ENCODE results near the gene MEX3D. TPM values are rescaled to one million over a fixed set of nuclear protein-coding genes. Genes with fewer than 3 reads are reported as not detected.

MEX3D gene
- total RNA-seq, 1 donor from 2014 or later = 44.0 TPM

GRCh38 chr19:1574354-1575136 is 6.4 kb upstream of the MEX3D start:
- DNase-seq (ENCODE audit: low read depth) = no peak

GRCh38 chr19:1572795-1573194 is 4.7 kb upstream of the MEX3D start:
- no peak for DNase-seq (ENCODE audit: low read depth)

GRCh38 chr19:1571358-1571757 is 3.2 kb upstream of the MEX3D start:
- DNase-seq (ENCODE audit: low read depth) = no peak

- no peak for DNase-seq (ENCODE audit: low read depth)
These were observed 2.7 kb upstream of the MEX3D start for GRCh38 chr19:1570836-1571235.

- no peak for DNase-seq (ENCODE audit: low read depth)
These were observed 1.9 kb upstream of the MEX3D start for GRCh38 chr19:1569997-1570396.

- no peak for DNase-seq (ENCODE audit: low read depth)
These were observed 287 bp downstream of the MEX3D start for GRCh38 chr19:1567848-1568227.

- DNase-seq (ENCODE audit: low read depth) = no peak
These were observed 843 bp downstream of the MEX3D start for GRCh38 chr19:1567116-1567847.

- peak; percentile 91 for DNase-seq (ENCODE audit: low read depth)
These were observed 1.6 kb downstream of the MEX3D start for GRCh38 chr19:1566392-1567115.

- DNase-seq (ENCODE audit: low read depth) = no peak
These were observed 4.9 kb downstream of the MEX3D start for GRCh38 chr19:1563251-1563650.

- DNase-seq (ENCODE audit: low read depth) = no peak
These were observed 6.8 kb downstream of the MEX3D start for GRCh38 chr19:1561236-1561842.

GRCh38 chr19:1560286-1560882 is 7.7 kb downstream of the MEX3D start:
- DNase-seq (ENCODE audit: low read depth) = no peak

- no peak for DNase-seq (ENCODE audit: low read depth)
These were observed 9.6 kb downstream of the MEX3D start for GRCh38 chr19:1558552-1558951.

GRCh38 chr19:1556390-1557070 is 11.6 kb downstream of the MEX3D start:
- DNase-seq (ENCODE audit: low read depth) = no peak

GRCh38 chr19:1555487-1556389 is 12.4 kb downstream of the MEX3D start:
- DNase-seq (ENCODE audit: low read depth) = no peak

GRCh38 chr19:1554968-1555367 is 13.2 kb downstream of the MEX3D start:
- DNase-seq (ENCODE audit: low read depth) = no peak

- DNase-seq (ENCODE audit: low read depth) = no peak
These were observed 14.7 kb downstream of the MEX3D start for GRCh38 chr19:1553415-1553814.

GRCh38 chr19:1551068-1552040 is 16.8 kb downstream of the MEX3D start:
- no peak for DNase-seq (ENCODE audit: low read depth)

GRCh38 chr19:1549332-1549945 is 18.7 kb downstream of the MEX3D start:
- no peak for DNase-seq (ENCODE audit: low read depth)
